GM19025 (cell line): ENCODE results near the gene PAK3.

Experiments used
- ATAC-seq: cut with Tn5 transposase; IDR thresholded peaks from one replicate; pipeline ENCODE4 v1.9.1; 2021; ENCODE audit warnings: mild to moderate bottlenecking, low read depth, moderate library complexity; ENCODE audit not compliant: unreplicated experiment

The PAK3 gene

GRCh38 chrX:111257733-111258132 is 161.7 kb downstream of the PAK3 start:
- no peak for ATAC-seq

GRCh38 chrX:111259559-111259958 is 163.6 kb downstream of the PAK3 start:
- no peak for ATAC-seq

- ATAC-seq = no peak
Measured at GRCh38 chrX:111260451-111260850, 164.5 kb downstream of the PAK3 start.

- no peak for ATAC-seq
Measured at GRCh38 chrX:111262086-111262485, 166.1 kb downstream of the PAK3 start.

- ATAC-seq = no peak
Measured at GRCh38 chrX:111264385-111264784, 168.4 kb downstream of the PAK3 start.

- ATAC-seq = no peak
Measured at GRCh38 chrX:111265486-111265885, 169.5 kb downstream of the PAK3 start.

DNA sequence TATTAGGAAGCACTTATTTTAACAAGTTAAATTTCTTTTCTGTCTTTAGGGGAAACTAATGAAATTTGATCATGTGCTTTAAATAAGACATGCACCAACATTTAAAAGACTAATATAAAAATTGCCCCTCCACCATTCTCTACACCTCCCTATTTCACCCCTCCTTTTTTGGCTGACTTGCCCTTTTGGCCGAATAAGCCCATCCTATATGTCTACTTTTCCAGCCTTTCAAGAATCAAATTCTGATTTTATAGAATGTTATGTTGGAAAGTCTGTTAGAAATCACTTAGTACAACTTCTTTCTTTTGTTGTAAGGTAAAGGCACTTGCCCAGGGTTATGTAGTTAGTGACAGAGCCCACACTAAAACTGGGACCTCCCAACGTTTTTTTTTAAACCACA is 172.5 kb downstream of the PAK3 start:
- ATAC-seq = no peak

DNA sequence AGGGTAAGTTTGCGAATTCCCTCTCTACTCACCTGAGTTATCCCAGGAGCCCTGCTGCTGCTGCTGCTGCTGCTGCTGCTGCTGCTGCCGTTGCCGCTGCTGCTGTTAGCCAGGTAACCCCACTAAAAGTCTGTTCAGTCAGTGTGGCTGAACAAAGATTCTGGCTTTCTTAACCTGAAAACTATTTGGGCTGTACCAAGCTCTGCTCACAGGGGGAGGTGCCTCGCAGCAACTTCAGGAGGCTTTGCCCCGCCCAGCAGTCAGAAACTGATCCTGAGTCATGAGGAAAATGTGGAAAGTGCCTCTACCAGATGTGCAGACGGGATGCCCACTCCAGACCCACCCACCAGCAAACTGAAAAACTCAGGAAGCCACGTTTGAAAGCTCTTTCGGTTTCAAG is 174.3 kb downstream of the PAK3 start, which contains the start of gene CAPN6:
TSS of gene CAPN6 (minus strand) at position 145 of the 400 bp plus-strand sequence. CDS start 6,547 bp downstream, outside the sequence.
- ATAC-seq = no peak
